Measurements from ENCODE around the gene PERCC1. TPM values are rescaled to one million over a fixed set of nuclear protein-coding genes. Genes with fewer than 3 reads are reported as not detected.

PERCC1 gene
- total RNA-seq (2014; rRNA removed; shearing (Covaris generic)) (not detected in 2 replicates), total RNA-seq (2022) (not detected in 2 replicates), Bru-seq, nascent RNA (not detected), BruChase-seq, experiment 1, labeled RNA remaining after a 6-hour chase (not detected), BruChase-seq, experiment 2, labeled RNA remaining after a 2-hour chase (not detected)
- long read RNA-seq: 0 reads

GRCh38 chr16:1430759-1431496 is at the start of gene PERCC1:
Gene PERCC1, plus strand, starts transcription at chr16:1431078. Its CDS starts 1,516 bp downstream, at chr16:1432594.
- BruUV-seq (replicated peaks): no TSS peak
- CTCF ChIA-PET (ENCODE audit: unreplicated experiment): no interaction called here
- H3K79me2 ChIP-seq (ENCODE audit: insufficient read depth, low read depth, low read length): no peaks in the 10 kb centered on the region
- no peaks in the 10 kb centered on the region for H3K9me3 ChIP-seq (ENCODE audit: low read length)
- no peaks in the 10 kb centered on the region for H3K36me3 ChIP-seq (ENCODE audit: insufficient read depth, low read length)
- no peaks in the 10 kb centered on the region for H4K20me1 ChIP-seq (ENCODE audit: insufficient read depth, low read length)
- no peak within 1 kb of the TSS for H3K27ac ChIP-seq (ENCODE audit: low read depth, low read length, poor library complexity, severe bottlenecking)
- no peak within 1 kb of the TSS for H3K4me2 ChIP-seq (ENCODE audit: low read length)
- no peak within 1 kb of the TSS for H2AFZ ChIP-seq (ENCODE audit: low read length)
- no peak for DNase-seq (ENCODE audit: low spot score)
- H3K4me3 ChIP-seq (ENCODE audit: low read depth, low read length, poor library complexity, severe bottlenecking): no peak within 1 kb of the TSS
- H3K9me2 ChIP-seq (ENCODE audit: insufficient read depth, low read length): no peaks in the 10 kb centered on the region
- TF ChIP-seq CTCF (conservative IDR thresholded peaks at IDR 0.05; ENCODE audit: low read length): no peak
- no peak for TF ChIP-seq EZH2phosphoT487 (IDR thresholded peaks at IDR 0.05; ENCODE audit: borderline replicate concordance, low read depth, low read length)
- POLR2A ChIA-PET: no interaction called here
- intact Hi-C loops (cut with micrococcal nuclease; ENCODE audit: unreplicated experiment): no loop called here
- peaks cover 4% of the 10 kb centered on the region for H3K4me1 ChIP-seq (ENCODE audit: insufficient read depth, low read length, poor library complexity, severe bottlenecking)

- POLR2A ChIA-PET: no interaction called here
- no peaks in the 10 kb centered on the region for H3K9me2 ChIP-seq (ENCODE audit: insufficient read depth, low read length)
- no peak for DNase-seq (ENCODE audit: low spot score)
- no peak overlapping the region for H3K4me2 ChIP-seq (ENCODE audit: low read length)
- no peak overlapping the region for H2AFZ ChIP-seq (ENCODE audit: low read length)
- CTCF ChIA-PET (ENCODE audit: unreplicated experiment): no interaction called here
- H3K27ac ChIP-seq (ENCODE audit: low read depth, low read length, poor library complexity, severe bottlenecking): no peak overlapping the region
- H4K20me1 ChIP-seq (ENCODE audit: insufficient read depth, low read length): no peaks in the 10 kb centered on the region
- H3K4me1 ChIP-seq (ENCODE audit: insufficient read depth, low read length, poor library complexity, severe bottlenecking): peaks cover 5% of the 10 kb centered on the region
- TF ChIP-seq EZH2phosphoT487 (IDR thresholded peaks at IDR 0.05; ENCODE audit: borderline replicate concordance, low read depth, low read length): no peak
- TF ChIP-seq CTCF (conservative IDR thresholded peaks at IDR 0.05; ENCODE audit: low read length): no peak
- H3K79me2 ChIP-seq (ENCODE audit: insufficient read depth, low read depth, low read length): no peaks in the 10 kb centered on the region
- no peak overlapping the region for H3K4me3 ChIP-seq (ENCODE audit: low read depth, low read length, poor library complexity, severe bottlenecking)
- no TSS peak for BruUV-seq (replicated peaks)
- intact Hi-C loops (cut with micrococcal nuclease; ENCODE audit: unreplicated experiment): no loop called here
- no peaks in the 10 kb centered on the region for H3K9me3 ChIP-seq (ENCODE audit: low read length)
- H3K36me3 ChIP-seq (ENCODE audit: insufficient read depth, low read length): no peaks in the 10 kb centered on the region
These were observed 49.1 kb upstream of the PERCC1 start for GRCh38 chr16:1381612-1382406.

Data from OCI-LY7 (cell line).